Activated CD4-positive, alpha-beta T cell treated with anti-CD3 and anti-CD28 coated beads for 36 hours (primary cell): ENCODE measurements around the gene SYVN1. TPM values are rescaled to one million over a fixed set of nuclear protein-coding genes. Genes with fewer than 3 reads are reported as not detected.
"Not testable (repeated sequence)": the region's sequence is repeated elsewhere in the genome, so short reads cannot be mapped to it uniquely, and the experiment has no call there.

Experiments
- ATAC-seq: fragments of 200-7000 bp; cut with Tn5 transposase; one replicate; pipeline ENCODE4 v1.10.0; 2021; ENCODE audit warnings: mild to moderate bottlenecking, moderate library complexity
- CTCF ChIA-PET: fragments of 350-600 bp; sonication (Branson Sonifier 250); formaldehyde crosslinking; loops from one replicate; lab custom pipeline; 2021; ENCODE audit warnings: antibody characterized with exemption; lab: Charles Lee
- POLR2A ChIA-PET: fragments of 350-600 bp; sonication (Branson Sonifier 250); formaldehyde crosslinking; loops from one replicate; lab custom pipeline; 2021; ENCODE audit warnings: antibody characterized with exemption, inconsistent platforms; lab: Charles Lee
- DNase-seq: peaks from one replicate; pipeline ENCODE4 v3.0.0-alpha.2; 2020
- H3K27ac Mint-ChIP-seq: one replicate; pipeline ENCODE4 v1.8.0; 2021; ENCODE audit warnings: mixed read lengths
- H3K27me3 Mint-ChIP-seq: one replicate; pipeline ENCODE4 v1.8.0; 2021; ENCODE audit warnings: mixed read lengths
- H3K36me3 Mint-ChIP-seq: one replicate; pipeline ENCODE4 v1.8.0; 2021; ENCODE audit warnings: low read depth, mixed read lengths
- H3K4me1 Mint-ChIP-seq: one replicate; pipeline ENCODE4 v1.8.0; 2021; ENCODE audit warnings: mixed read lengths
- H3K4me3 Mint-ChIP-seq: one replicate; pipeline ENCODE4 v1.8.0; 2021; ENCODE audit warnings: mild to moderate bottlenecking, moderate library complexity, mixed read lengths
- H3K9me3 Mint-ChIP-seq: one replicate; pipeline ENCODE4 v1.8.0; 2021; ENCODE audit warnings: low read depth, mixed read lengths
- intact Hi-C, 2 experiments: fragments of 100-400 bp; cut with DNase I in 1 of 2; cut with micrococcal nuclease in 1 of 2; formaldehyde crosslinking; loops; one replicate each; pipeline versions ENCODE4 v1.14.2 to v1.15.1; 2022 to 2024; cut with DNase I, micrococcal nuclease
- total RNA-seq, 2 experiments: library from RNA; stranded (reverse); gene quantifications; one replicate each; pipeline ENCODE4 v1.2.3, GENCODE V29; 2021

SYVN1 gene
- total RNA-seq, 2 experiments from 2014 or later: 24.3 to 31.1 TPM

- H3K4me1 Mint-ChIP-seq: peaks cover 6% of the 10 kb centered on the region
- no peaks in the 10 kb centered on the region for H3K9me3 Mint-ChIP-seq
- no peak overlapping the region for H3K27ac Mint-ChIP-seq
Measured at GRCh38 chr11:65150509-65151299, 16.4 kb upstream of the SYVN1 start.

GRCh38 chr11:65150131-65150508 lies 15.8 kb upstream of the SYVN1 start:
- H3K9me3 Mint-ChIP-seq, H3K4me1 Mint-ChIP-seq, H3K4me3 Mint-ChIP-seq, H3K36me3 Mint-ChIP-seq, POLR2A ChIA-PET, H3K27me3 Mint-ChIP-seq, intact Hi-C loops, DNase-seq, H3K27ac Mint-ChIP-seq, ATAC-seq: not testable (repeated sequence)
- CTCF ChIA-PET: interaction anchor here (1.1 kb wide), 1 partner anchor 75 kb away, joined by 3 read pairs; no protein-coding TSS in a partner anchor

More at GRCh38 chr11:65150509-65151299, 16.4 kb upstream of the SYVN1 start:
- ChIA-PET CTCF (no interaction called here), POLR2A (no interaction called here)
- Mint-ChIP-seq H3K4me3 (no peak overlapping the region), H3K36me3 (no peaks in the 10 kb centered on the region), H3K27me3 (no peaks in the 10 kb centered on the region)
- ATAC-seq (peak; percentile 95), DNase-seq (peak; percentile 69)
- intact Hi-C loops: no loop called here

GRCh38 chr11:65148657-65149056 lies 14.3 kb upstream of the SYVN1 start:
- no peaks in the 10 kb centered on the region for H3K36me3 Mint-ChIP-seq
- CTCF ChIA-PET: interaction anchor here (1.1 kb wide), 1 partner anchor 25 kb away, joined by 3 read pairs; no protein-coding TSS in a partner anchor
- H3K4me3 Mint-ChIP-seq: no peak overlapping the region
- no peaks in the 10 kb centered on the region for H3K9me3 Mint-ChIP-seq
- DNase-seq (no peak), ATAC-seq (no peak)
- POLR2A ChIA-PET: interaction anchor here (0.7 kb wide), 2 partner anchors 55 to 96 kb away, joined by 3 to 4 read pairs; no protein-coding TSS in a partner anchor
- peaks cover 6% of the 10 kb centered on the region for H3K4me1 Mint-ChIP-seq
- no peaks in the 10 kb centered on the region for H3K27me3 Mint-ChIP-seq
- intact Hi-C loops: no loop called here
- no peak overlapping the region for H3K27ac Mint-ChIP-seq

GRCh38 chr11:65147352-65148075 lies 13.2 kb upstream of the SYVN1 start:
- no peaks in the 10 kb centered on the region for H3K36me3 Mint-ChIP-seq
- ATAC-seq (no peak), DNase-seq (no peak)
- no peak overlapping the region for H3K4me3 Mint-ChIP-seq
- intact Hi-C loops: no loop called here
- ChIA-PET CTCF (interaction anchor here (0.5 to 1.1 kb wide), 4 partner anchors 10 to 699 kb away, joined by 3 to 4 read pairs (median 3); no protein-coding TSS in a partner anchor), POLR2A (no interaction called here)
- peaks cover 6% of the 10 kb centered on the region for H3K4me1 Mint-ChIP-seq
- no peaks in the 10 kb centered on the region for H3K9me3 Mint-ChIP-seq
- no peaks in the 10 kb centered on the region for H3K27me3 Mint-ChIP-seq
- no peak overlapping the region for H3K27ac Mint-ChIP-seq

- POLR2A ChIA-PET: no interaction called here
- no peaks in the 10 kb centered on the region for H3K9me3 Mint-ChIP-seq
- CTCF ChIA-PET: no interaction called here
- no peak overlapping the region for H3K4me3 Mint-ChIP-seq
- H3K36me3 Mint-ChIP-seq: no peaks in the 10 kb centered on the region
- no peaks in the 10 kb centered on the region for H3K27me3 Mint-ChIP-seq
- H3K4me1 Mint-ChIP-seq: no peaks in the 10 kb centered on the region
- DNase-seq (no peak), ATAC-seq (no peak)
- intact Hi-C loops: no loop called here
- H3K27ac Mint-ChIP-seq: no peak overlapping the region
Measured at GRCh38 chr11:65141896-65142494, 7.7 kb upstream of the SYVN1 start.

- peaks cover 24% of the 10 kb centered on the region for H3K4me1 Mint-ChIP-seq
- peak overlapping the region; percentile 97 for H3K4me3 Mint-ChIP-seq
- intact Hi-C loops: no loop called here
- no peak for DNase-seq
- POLR2A ChIA-PET: interaction anchor here (0.6 to 2.4 kb wide), 7 partner anchors 15 to 1158 kb away, joined by 3 to 19 read pairs (median 3); partner anchors contain the start of genes FAU, MRPL49, POLA2 and ZNHIT2
- no peak for ATAC-seq
- CTCF ChIA-PET: interaction anchor here (0.6 to 2.5 kb wide), 4 partner anchors 11 to 195 kb away, joined by 3 to 15 read pairs (median 4); partner anchors contain the start of genes FAU and MRPL49
- H3K27ac Mint-ChIP-seq: peak overlapping the region; percentile 89
- no peaks in the 10 kb centered on the region for H3K9me3 Mint-ChIP-seq
- peaks cover 6% of the 10 kb centered on the region for H3K36me3 Mint-ChIP-seq
- no peaks in the 10 kb centered on the region for H3K27me3 Mint-ChIP-seq
Measured at GRCh38 chr11:65136515-65137096, 2.3 kb upstream of the SYVN1 start.

GRCh38 chr11:65135633-65136145 lies 1.4 kb upstream of the SYVN1 start:
- Mint-ChIP-seq H3K4me3 (peak overlapping the region; percentile 97), H3K4me1 (peaks cover 27% of the 10 kb centered on the region), H3K9me3 (no peaks in the 10 kb centered on the region), H3K27me3 (no peaks in the 10 kb centered on the region), H3K36me3 (peaks cover 12% of the 10 kb centered on the region), H3K27ac (peak overlapping the region; percentile 97)
- DNase-seq (no peak), ATAC-seq (no peak)
- ChIA-PET CTCF (interaction anchor here (0.6 to 2.6 kb wide), 19 partner anchors 8 to 447 kb away, joined by 3 to 15 read pairs (median 4); partner anchors contain the start of genes ARL2, CAPN1, FAU and MRPL49), POLR2A (interaction anchor here (0.6 to 3.2 kb wide), 11 partner anchors 14 to 286 kb away, joined by 3 to 19 read pairs (median 4); partner anchors contain the start of genes CAPN1, DPF2, FAU and MRPL49)
- intact Hi-C loops: loop anchor here (1.0 to 2.0 kb wide), 7 partner anchors 45 to 357 kb away; partner anchors contain the start of genes CAPN1 (in 2 of the 2), ATG2A (in 1 of the 2), POLA2 (in 1 of the 2) and SAC3D1 (in 1 of the 2)

- Mint-ChIP-seq H3K4me3 (peak overlapping the region; percentile 97), H3K36me3 (peaks cover 12% of the 10 kb centered on the region), H3K27ac (peak overlapping the region; percentile 97), H3K9me3 (no peaks in the 10 kb centered on the region), H3K27me3 (no peaks in the 10 kb centered on the region), H3K4me1 (peaks cover 27% of the 10 kb centered on the region)
- intact Hi-C loops: loop anchor here (1.0 to 2.0 kb wide), 14 partner anchors 13 to 435 kb away; partner anchors contain the start of genes CAPN1 (in 2 of the 2), FAU (in 2 of the 2), MRPL49 (in 2 of the 2) and SAC3D1 (in 2 of the 2)
- DNase-seq (peak; percentile 90), ATAC-seq (peak; percentile 91)
- ChIA-PET CTCF (interaction anchor here (0.5 to 2.6 kb wide), 19 partner anchors 9 to 446 kb away, joined by 3 to 15 read pairs (median 4); partner anchors contain the start of genes ARL2, CAPN1, FAU and MRPL49), POLR2A (interaction anchor here (0.6 to 3.2 kb wide), 12 partner anchors 13 to 743 kb away, joined by 3 to 19 read pairs (median 4); partner anchors contain the start of genes CAPN1, DPF2, FAU and MRPL49)
Measured at GRCh38 chr11:65134952-65135632, 773 bp upstream of the SYVN1 start.

- intact Hi-C loops: loop anchor here (1.0 to 2.0 kb wide), 9 partner anchors 11 to 437 kb away; partner anchors contain the start of genes FAU (in 2 of the 2), MRPL49 (in 2 of the 2), VPS51 (in 2 of the 2) and CAPN1 (in 1 of the 2)
- Mint-ChIP-seq H3K36me3 (peaks cover 12% of the 10 kb centered on the region), H3K27me3 (no peaks in the 10 kb centered on the region), H3K4me3 (peak overlapping the region; percentile 97), H3K9me3 (no peaks in the 10 kb centered on the region), H3K4me1 (peaks cover 27% of the 10 kb centered on the region), H3K27ac (peak overlapping the region; percentile 97)
- DNase-seq (no peak), ATAC-seq (no peak)
- POLR2A ChIA-PET: interaction anchor here (0.6 to 3.2 kb wide), 4 partner anchors 12 to 725 kb away, joined by 3 to 14 read pairs (median 4); partner anchors contain the start of genes FAU, MRPL49 and POLA2
- CTCF ChIA-PET: interaction anchor here (0.6 to 2.6 kb wide), 5 partner anchors 12 to 185 kb away, joined by 3 to 10 read pairs (median 3); partner anchors contain the start of genes FAU, MRPL49 and ZNHIT2
Measured at GRCh38 chr11:65133724-65134123, 595 bp downstream of the SYVN1 start.
